GDM1 (cell line): ENCODE measurements around the gene BIRC6.
"Not testable (repeated sequence)": the region's sequence is repeated elsewhere in the genome, so short reads cannot be mapped to it uniquely, and the experiment has no call there.

Experiments used
- DNase-seq: peaks from one replicate; lab custom pipeline; 2025; lab: John Stamatoyannopoulos, UW

Gene BIRC6

DNA sequence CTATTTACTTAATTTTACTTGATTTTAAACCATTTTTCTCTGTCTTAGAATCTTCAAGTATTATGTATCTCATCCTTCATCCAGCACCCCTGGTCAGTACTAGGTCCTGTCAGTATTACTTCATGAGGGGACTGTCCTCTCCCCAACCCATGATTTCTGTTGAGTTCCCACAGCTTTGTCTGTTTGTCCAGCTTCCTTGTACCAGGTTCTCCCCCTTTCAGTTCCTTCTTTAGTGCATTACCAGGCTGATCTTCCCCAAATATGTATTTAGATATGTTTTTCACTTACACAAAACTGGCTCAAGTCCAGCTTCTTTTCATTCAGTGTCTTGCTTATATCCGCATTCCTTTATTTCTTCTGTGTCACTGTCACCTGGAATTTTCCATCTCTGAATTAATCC is 257.3 kb downstream of the BIRC6 start:
- no peak for DNase-seq

DNA sequence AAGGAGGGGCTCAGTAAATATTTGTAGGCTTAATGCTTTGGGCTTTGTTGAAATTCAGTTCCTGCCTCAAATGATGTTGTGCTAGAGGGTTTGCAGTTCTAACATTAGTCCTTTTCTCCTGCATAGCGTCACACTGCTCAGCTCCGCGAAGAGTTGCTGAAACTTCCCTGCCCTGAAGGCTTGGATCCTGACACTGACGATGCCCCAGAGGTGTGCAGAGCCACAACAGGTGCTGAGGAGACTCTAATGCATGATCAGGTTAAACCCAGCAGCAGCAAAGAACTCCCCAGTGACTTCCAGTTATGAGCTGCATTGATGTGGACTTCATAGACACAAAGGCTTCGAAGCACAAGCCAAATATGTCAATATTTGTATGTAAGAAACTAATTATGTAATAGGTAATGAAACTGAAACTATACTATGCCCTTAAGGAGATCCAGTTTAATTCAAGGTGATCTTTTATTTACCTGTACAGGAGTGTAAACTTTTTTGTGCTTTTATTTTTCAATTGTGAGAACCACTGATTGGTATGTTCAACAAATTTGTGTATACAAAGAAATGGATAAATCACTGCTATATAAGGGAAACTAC is 260.9 kb downstream of the BIRC6 start:
- DNase-seq, result no peak

DNA sequence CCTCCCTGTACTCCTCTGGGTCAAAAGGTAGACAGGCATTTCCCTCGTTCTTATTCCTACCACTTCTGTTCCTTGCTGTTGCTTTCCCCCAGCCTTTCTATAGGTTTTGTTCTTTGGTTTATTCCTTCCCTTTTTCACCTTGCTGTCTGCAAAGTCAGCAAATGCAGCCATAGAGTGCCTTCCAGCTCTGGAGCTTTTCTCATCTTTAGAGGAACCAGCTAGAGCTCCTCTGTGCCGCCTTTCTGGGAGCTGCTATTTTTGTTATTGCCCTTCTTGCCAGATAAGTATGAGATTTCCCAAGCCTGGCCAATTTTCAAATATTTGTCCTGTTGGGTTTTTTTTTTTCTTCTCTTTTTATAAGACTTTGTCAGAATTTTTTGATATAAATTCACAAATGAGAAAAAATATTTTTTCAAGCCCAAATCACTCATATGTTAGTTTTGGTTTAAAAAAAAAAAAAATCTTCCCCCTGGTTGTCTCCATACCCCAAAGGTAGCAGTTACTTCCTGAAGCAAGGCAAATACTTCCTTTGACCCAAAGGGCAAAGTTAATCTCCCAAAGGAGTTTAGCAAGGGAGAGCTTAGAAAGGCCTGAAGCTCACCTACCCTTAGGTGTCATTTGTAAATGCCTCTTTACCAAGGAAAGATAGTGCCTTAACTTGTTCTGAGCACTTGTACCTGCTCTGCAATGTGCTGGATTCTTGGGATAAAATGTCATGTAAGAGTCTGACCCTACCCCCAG is 265.9 kb downstream of the BIRC6 start:
- DNase-seq, result no peak

DNA sequence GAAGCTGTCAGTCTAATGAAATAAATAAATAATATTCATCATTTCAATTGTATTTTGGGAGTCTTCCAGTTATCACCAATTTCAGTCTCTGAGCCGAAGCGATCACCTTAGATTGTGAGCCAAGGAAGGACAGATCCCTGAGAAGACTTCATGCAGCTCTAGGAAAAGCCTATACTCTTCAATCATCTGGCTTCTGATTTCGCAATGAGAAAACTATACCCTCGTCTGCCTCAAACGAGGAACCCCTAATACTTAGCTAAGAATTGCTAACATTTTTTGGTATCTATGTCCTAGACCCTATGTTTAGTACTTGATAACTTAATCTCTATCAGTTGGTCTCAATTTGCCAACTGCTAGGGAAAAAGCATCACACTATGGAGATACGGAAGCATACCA is 266.5 kb downstream of the BIRC6 start:
- no peak for DNase-seq

DNA sequence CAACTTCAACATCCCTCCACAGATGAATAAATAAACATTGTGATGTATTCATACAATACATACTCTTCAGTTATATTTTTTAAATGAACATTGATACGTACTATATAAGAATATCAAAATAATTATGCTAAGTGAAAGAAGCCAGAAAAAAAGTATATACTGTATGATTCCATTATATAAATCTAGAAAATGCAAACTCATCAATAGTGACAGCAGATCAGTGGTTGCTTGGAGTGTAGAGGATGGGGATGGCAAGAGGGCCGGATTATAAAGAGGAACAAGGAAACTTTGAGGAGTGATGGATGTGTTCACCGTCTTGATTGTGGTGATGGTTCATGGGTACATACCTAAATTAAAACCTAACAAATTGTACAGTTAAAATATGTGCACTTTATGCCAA is 268.0 kb downstream of the BIRC6 start:
- no peak for DNase-seq

DNA sequence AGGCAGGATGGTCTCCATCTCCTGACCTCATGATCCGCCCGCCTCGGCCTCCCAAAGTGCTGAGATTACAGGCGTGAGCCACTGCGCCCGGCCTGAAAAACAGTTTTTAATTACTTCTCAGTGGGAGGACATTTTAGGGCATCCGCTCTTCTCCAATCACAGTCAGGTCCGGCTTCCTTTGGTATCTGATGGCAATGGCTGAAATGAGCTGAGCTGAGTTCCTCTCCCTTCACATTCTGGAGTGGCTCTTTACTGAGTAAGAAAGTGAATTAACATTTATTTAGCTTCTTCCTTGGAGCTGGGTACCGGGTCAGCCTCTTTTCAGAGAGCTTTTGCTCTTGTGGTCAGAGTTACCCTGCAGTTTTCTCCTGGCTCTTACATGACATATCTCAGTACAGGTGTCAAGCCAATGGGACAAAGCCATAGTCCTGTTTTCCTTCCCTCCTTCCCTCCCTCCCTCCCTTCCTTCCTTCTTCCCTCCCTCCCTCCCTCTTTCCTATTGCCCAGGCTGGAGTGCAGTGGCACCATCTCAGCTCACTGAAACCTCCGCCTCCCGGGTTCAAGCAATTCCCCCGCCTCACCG is 269.9 kb downstream of the BIRC6 start:
- DNase-seq, result no peak

DNA sequence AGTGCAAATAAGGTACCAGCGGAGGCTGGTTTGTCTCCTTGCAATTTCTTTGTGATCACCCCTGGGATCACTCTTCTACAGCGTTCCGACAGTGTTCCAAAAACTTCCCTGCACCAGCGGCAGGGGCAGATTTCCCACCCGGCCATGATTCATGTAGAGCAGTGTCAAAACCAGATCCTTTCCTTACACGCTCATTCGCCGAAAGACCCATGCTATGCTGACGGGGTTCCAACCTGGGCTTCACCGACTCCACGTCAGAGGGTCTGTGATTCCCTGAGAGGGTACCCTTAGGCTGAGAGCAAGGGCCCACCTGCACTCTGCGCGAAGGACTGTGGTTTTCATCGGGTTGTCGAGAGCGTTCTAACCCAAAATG is 270.6 kb downstream of the BIRC6 start:
- DNase-seq, result no peak

DNA sequence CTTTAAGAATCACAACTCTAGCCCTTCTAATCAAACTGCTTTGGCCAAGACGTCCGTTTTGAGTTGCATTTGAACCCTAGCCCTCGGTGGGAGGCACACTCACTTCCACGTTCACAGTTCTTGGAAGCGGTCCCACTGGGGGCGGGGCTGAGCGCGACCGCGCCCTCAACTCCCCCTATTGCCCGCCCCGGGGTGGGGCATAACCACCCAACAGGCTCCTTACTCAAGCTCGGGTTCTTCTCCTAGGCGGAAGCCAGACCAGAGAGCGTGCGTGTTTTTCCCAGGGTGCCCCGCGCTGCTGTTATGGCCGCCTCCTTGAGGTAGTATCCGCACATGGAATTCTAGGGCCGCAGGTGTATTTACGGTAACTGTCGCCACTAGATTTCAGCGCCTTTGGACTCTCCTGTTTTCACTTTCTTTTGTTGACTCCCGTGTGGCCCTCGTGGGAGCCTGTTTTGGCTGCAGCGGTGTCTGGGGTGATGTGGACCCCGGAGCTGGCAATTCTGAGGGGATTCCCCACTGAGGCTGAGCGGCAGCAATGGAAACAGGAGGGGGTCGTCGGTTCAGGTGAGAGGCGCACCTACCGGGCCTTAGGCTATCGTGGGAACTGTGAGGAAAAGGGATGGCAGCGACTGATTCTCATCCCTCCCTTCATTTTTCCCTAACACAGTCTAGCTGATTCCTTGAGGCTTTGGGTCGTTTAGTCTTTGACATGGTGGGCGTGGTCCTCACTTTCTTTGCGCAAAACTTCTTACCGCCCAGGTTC is 271.2 kb downstream of the BIRC6 start, which contains the start of gene TTC27:
Gene TTC27 (plus strand): TSS at position 237 of the 766 bp plus-strand sequence. CDS start 243 bp downstream, at position 480.
- DNase-seq, result peak; percentile 81

DNA sequence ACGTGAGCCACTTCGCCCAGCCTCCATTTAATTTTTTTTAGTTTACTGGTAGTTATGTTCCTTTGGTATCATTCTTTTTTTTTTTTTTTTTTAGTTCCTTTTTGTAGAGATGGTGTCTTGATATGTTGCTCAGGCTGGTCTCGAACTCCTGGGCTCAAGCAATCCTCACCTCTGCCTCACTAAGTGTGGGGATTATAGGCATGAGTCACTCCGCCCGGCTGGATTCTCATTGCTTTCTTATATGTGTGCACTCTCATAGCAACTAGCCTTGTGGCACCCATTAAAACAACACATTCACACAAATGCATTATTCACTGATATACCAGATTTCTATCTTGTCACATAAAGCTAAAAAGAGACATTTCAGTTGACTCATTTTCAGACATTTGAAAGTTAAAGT is 275.3 kb downstream of the BIRC6 start:
- DNase-seq, result no peak

DNA sequence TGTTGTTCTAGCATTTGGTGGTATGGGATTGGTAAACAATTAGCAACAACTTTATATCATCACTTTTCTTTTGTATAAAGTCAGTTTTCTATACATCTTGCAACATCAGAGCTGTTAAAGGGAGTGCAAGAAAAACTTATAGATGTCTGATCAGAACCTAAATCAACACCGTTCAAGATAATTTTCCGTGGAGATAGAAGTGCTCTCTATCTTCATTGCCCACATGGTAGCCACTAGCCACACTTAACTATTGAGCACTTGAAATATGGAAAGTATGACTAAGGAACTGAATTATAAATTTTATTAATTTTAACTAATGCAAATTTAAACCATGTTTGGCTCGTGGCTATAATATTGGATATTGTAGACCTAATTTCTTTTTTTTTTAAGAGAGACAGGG is 276.2 kb downstream of the BIRC6 start:
- DNase-seq, result no peak

DNA sequence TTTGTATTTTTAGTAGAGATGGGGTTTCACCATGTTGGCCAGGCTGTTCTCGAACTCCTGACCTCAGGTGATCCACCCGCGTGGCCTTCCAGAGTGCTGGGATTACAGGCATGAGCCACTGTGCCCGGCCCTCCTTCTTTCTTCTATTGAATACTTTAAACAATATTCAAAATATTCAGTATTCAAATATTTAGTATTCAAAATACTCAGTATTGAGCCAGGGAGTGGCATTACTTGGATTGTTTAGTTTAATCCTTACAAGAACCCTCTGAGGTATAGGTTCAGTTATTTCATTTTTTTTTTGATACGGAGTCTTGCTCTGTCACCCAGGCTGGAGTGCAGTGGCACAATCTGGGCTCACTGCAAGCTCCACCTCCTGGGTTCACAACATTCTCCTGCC is 281.7 kb downstream of the BIRC6 start:
- not testable (repeated sequence) for DNase-seq

DNA sequence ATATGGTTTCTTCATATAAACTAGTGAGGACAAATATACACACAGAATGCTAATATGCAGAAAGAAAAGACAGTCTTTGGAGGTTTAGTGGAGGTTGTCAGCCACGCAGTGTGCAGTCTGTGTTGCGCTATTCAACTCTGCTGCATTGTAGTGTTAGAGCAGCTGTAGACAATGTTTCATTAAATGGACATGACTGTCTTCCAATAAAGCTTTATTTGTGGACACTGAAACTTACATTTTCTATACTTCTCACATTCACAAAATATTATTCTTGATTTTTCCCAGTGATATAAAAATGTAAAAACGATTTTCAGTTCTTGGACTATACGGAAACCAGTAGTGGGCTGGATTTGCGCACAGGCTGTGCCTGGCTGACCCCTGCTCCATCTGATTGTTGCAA is 284.4 kb downstream of the BIRC6 start:
- no peak for DNase-seq

DNA sequence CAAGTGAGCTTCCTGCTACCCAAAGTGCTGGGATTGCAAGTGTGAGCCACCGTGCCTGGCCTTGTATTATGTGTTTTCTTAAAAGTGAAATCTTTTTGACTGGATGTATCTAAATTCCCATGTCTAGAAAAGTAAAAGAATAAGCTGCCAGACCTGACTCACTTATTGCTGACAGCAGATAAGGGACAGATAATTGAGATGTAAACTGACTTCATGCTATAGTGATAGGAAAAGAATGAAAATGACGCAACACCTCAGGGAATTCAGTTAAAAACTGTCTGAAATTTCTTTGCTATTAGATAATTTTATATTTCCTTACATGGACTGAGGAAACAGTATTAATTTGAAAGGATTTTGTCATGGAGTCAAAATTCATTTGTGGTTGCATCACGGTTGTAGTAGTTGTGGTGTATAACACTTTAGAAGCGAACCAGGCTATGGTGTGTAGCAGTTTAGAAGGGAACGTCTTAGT is 290.4 kb downstream of the BIRC6 start:
- DNase-seq, result no peak

DNA sequence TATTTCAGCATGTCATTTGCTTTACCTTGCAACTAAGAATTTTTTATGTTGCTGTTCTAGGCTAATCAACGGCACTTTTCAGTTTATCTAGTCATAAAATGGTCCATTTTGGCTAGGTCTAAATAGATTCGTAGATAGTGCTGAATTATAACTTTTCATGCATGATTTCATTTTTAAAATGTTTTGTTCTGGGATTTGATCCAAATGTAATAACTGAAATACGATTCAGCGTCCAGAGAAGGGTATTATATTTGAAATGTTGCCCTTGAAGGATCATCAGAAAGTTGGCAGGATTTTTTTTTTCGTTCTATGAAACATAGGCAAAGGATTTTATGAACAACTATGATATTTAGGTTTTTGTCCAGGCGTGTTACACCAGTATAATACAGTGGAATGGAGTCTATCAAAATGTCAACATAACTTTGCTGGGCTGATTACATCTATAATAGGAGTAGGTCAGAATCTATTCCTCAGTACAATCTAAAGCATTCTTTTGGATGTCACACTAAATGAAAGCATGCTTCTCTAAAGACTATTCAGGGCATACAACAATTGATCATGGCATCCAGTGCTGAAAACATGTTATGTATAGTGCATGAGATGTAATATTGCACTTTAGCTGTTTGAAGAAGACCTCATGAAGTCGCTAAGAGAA is 295.9 kb downstream of the BIRC6 start:
- DNase-seq, result no peak

DNA sequence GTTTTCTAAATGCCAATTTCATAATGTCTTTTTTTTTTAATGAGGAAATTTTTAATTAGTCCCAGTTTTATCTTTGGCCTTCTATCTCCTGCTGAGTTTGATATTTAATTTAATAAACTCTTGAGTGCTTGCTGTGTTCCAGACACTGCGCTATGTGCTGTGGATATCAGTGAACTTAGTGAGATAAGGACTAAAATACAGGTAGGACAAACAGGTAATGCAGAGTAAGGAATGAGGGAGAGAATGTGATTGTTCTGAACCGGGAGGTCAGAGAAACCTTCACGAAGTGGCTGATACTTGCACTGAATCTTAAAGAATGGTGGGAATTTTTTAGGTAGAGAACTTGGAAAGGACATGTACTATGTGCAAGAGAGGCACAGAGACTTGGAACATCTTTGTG is 299.2 kb downstream of the BIRC6 start:
- DNase-seq, result no peak

DNA sequence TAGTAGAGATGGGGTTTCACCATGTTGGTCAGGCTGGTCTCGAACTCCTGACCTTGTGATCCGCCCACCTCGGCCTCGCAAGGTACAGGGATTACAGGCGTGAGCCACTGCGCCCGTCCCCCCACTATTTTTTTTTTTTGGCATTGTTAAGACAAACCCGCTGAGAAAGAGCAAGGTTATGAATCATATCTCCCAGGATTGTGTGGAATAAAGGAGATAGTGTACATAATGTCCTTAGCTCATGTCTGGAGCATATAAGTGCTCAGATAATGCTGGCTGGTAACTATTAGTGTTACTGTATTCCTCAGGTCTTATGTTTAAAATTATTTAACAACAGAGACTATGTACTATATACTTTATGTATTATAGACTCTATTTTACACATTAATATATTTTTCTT is 307.0 kb downstream of the BIRC6 start:
- DNase-seq, result no peak

DNA sequence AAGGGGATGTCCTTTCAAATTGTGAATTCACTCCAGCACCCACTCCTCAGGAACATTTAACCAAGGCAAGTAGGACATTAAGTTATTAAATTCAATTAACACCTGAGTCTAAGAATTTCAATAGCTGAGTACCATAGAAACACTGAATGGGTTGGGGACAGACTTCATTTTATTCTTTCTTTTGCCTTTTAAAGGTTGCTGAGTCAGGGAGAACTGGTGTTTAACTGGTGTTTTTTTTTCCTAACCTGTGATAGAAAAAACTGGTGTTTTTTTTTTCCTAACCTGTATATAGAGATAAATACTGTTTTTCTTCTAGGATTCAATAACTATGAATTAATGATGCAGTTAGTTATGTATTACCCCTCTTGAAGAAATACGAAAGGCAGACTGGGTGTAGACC is 309.9 kb downstream of the BIRC6 start:
- DNase-seq, result no peak

DNA sequence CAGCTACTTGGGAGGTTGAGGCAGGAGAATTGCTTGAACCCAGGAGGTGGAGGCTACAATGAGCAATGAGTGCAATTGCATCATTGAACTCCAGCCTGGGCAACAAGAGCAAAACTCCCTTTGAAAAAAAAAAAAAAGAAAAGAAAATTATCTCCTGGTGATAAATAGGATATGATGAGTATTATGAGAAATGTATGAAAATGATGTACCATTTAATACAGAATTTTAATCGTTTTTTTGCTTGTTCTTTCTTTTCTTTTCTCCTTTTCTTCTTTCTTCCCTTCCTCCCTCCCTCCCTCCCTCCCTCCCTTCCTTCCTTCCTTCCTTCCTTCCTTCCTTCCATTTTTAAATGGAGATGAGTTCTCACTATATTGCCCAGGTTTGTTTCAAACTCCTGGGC is 311.4 kb downstream of the BIRC6 start:
- no peak for DNase-seq
